GM18873 (cell line): ENCODE measurements around the gene PDK1.
"Not testable (repeated sequence)": the region's sequence is repeated elsewhere in the genome, so short reads cannot be mapped to it uniquely, and the experiment has no call there.

Experiments used
- ATAC-seq: cut with Tn5 transposase; IDR thresholded peaks from one replicate; pipeline ENCODE4 v1.9.1; 2021; ENCODE audit warnings: mild to moderate bottlenecking, moderate library complexity, moderate number of reproducible peaks; ENCODE audit not compliant: unreplicated experiment, low FRiP score

Gene PDK1

GRCh38 chr2:172591386-172591785 is 35.5 kb downstream of the PDK1 start:
- ATAC-seq = not testable (repeated sequence)

GRCh38 chr2:172592190-172592589 is 36.3 kb downstream of the PDK1 start:
- ATAC-seq = not testable (repeated sequence)

- ATAC-seq = no peak
Measured at GRCh38 chr2:172596776-172597175, 40.9 kb downstream of the PDK1 start.

- no peak for ATAC-seq
Measured at GRCh38 chr2:172597176-172597842, 41.4 kb downstream of the PDK1 start.

GRCh38 chr2:172599947-172600346 is 44.1 kb downstream of the PDK1 start:
- no peak for ATAC-seq

- ATAC-seq = no peak
Measured at GRCh38 chr2:172600557-172601008, 44.7 kb downstream of the PDK1 start.

- ATAC-seq = no peak
Measured at GRCh38 chr2:172606285-172606684, 50.4 kb downstream of the PDK1 start.

- no peak for ATAC-seq
Measured at GRCh38 chr2:172607379-172607928, 51.6 kb downstream of the PDK1 start.

GRCh38 chr2:172609488-172609887 is 53.6 kb downstream of the PDK1 start:
- ATAC-seq = no peak

GRCh38 chr2:172612051-172612450 is 56.2 kb downstream of the PDK1 start:
- ATAC-seq = no peak

GRCh38 chr2:172613040-172613439 is 57.1 kb downstream of the PDK1 start:
- ATAC-seq = no peak

- no peak for ATAC-seq
Measured at GRCh38 chr2:172613615-172614231, 57.8 kb downstream of the PDK1 start.

GRCh38 chr2:172614932-172615331 is 59.0 kb downstream of the PDK1 start:
- ATAC-seq = no peak

GRCh38 chr2:172615727-172616261 is 59.9 kb downstream of the PDK1 start:
- ATAC-seq = no peak

GRCh38 chr2:172617115-172617514 is 61.2 kb downstream of the PDK1 start:
- ATAC-seq = no peak

GRCh38 chr2:172623249-172623965 is 67.5 kb downstream of the PDK1 start:
- no peak for ATAC-seq

GRCh38 chr2:172624996-172625395 is 69.1 kb downstream of the PDK1 start:
- ATAC-seq = no peak

- ATAC-seq = no peak
Measured at GRCh38 chr2:172627181-172627580, 71.3 kb downstream of the PDK1 start.

- no peak for ATAC-seq
Measured at GRCh38 chr2:172628085-172628484, 72.2 kb downstream of the PDK1 start.

- ATAC-seq = no peak
Measured at GRCh38 chr2:172629586-172629985, 73.7 kb downstream of the PDK1 start.

GRCh38 chr2:172630181-172630580 is 74.3 kb downstream of the PDK1 start:
- ATAC-seq = no peak
